HG02943 (cell line): ENCODE results near the gene IQGAP2.

Source experiments
- ATAC-seq: cut with Tn5 transposase; IDR thresholded peaks from one replicate; pipeline ENCODE4 v1.9.1; 2021; ENCODE audit warnings: mild to moderate bottlenecking, low read depth, moderate library complexity; ENCODE audit not compliant: unreplicated experiment

The IQGAP2 gene

DNA sequence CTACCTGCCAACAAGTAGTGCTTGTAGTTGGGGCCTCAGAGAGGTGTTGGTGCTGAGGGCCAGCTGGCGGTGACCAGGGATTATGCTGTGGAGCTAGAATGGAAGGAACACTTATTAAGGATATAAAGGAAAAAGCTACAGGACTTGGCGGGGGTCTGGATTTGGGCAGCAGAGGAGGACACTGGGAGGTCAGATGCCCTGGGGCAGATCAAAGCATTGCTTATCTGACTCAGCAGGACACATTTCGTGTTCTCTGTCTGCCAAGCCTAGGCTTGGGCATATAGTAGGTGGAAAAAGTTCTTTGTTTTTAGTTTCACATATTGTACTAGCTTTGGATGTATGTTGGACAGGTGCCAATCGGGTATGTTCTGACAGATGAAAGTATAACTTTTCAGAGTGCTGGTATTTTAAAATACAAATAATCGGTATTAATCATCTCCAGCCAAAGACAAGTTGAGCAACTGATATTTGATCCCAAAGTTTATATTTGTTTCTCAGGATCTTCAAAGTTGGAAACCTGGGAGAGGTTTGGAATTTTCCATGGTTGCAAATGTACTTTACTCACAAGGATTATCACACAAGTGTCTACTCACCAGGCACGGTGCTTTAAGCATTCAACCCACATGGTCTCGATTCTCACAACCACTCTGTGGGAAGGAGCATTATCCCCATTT, 69.4 kb downstream of the IQGAP2 start:
- ATAC-seq, result no peak

GRCh38 chr5:76473009-76473336, 69.9 kb downstream of the IQGAP2 start:
- no peak for ATAC-seq

DNA sequence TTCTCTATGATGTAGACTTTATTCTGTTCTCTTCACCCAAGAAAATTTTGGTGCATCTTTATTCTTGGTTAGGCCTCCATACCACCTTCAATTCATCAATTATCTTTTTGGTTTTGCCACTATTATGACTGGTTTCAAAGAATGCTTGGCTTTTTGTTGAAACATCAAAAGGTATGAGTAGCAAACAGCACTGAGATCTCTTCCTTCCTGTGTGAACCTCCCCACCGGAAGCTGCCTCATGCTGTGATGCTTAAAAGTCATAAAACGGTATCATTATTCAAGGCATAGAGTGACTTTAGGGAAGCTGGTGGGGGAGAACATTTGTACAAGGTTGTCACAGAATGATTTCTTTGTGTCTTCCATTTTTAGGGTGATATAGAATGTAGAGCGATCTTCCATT, 70.6 kb downstream of the IQGAP2 start:
- ATAC-seq, result no peak

DNA sequence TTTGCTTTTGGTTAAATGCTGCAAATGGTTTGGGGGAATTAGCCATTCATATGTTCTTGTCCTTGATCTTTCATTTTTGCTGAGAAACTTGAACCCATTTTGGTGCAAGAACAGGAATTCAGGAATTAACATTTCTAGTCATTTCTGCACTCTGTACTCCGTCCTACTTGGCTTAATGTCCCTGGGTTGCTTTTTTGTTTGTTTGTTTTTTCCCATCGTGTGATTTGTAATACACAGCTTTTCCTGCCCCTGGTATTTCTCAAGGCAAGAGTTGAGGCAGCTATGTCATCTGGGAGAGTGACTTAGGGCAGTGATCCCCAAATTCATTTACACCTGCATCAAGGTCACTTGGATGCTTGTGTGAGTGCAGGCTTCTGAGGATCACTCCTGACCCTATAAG, 71.3 kb downstream of the IQGAP2 start:
- no peak for ATAC-seq

- ATAC-seq, result no peak
Measured at GRCh38 chr5:76475385-76475784, 72.3 kb downstream of the IQGAP2 start.

- ATAC-seq, result no peak
Measured at GRCh38 chr5:76475936-76476335, 72.9 kb downstream of the IQGAP2 start.

DNA sequence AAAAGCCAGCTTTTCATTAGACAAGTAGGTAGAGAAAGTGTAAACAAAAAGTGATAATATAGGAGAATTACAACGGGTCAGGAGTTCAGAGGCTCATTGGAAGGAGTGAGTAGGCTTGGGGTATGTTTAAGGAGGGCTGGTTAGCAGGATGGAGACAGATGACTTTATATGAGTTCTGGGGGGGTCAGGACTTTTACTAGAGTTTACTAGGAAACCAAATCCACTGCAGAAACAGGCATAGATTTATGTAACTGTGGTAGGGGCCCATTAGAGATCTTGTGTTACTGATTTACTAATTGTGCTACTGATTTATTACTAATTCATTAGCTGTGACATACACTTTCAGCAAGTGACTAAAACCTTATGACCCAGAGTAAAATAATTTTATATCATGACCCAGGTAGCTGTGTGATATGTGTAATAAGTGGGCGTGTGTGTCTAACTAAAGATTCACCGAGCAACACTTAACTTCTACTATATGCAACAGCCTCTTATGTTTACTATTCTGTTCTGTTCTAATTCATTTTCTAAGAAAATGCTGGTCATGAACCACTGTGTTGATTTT, 73.5 kb downstream of the IQGAP2 start:
- ATAC-seq, result no peak

- no peak for ATAC-seq
Measured at GRCh38 chr5:76477061-76477460, 74.0 kb downstream of the IQGAP2 start.

GRCh38 chr5:76477571-76477970, 74.5 kb downstream of the IQGAP2 start:
- no peak for ATAC-seq

GRCh38 chr5:76479281-76479680, 76.2 kb downstream of the IQGAP2 start:
- ATAC-seq, result no peak

- no peak for ATAC-seq
Measured at GRCh38 chr5:76479973-76480667, 77.0 kb downstream of the IQGAP2 start.

DNA sequence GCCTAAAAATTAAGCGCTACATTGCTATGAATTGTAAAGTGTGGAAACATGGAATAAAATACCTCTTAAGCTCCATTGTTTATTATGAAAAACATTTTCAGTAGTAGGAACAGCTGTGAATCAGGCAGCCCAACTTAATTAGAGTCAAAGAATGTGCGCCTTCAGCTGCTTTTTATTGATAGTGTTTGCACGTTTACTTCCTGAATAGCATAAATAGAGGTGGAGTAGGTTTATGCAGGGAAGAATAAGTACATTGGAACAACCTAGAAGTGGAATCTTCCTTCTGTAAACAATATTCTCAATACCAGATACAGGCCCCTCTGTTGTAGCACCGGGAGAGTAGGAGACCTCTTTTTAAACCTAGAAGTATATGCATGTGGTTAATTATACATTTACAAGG, 79.9 kb downstream of the IQGAP2 start:
- no peak for ATAC-seq

- no peak for ATAC-seq
Measured at GRCh38 chr5:76483433-76483832, 80.3 kb downstream of the IQGAP2 start.

DNA sequence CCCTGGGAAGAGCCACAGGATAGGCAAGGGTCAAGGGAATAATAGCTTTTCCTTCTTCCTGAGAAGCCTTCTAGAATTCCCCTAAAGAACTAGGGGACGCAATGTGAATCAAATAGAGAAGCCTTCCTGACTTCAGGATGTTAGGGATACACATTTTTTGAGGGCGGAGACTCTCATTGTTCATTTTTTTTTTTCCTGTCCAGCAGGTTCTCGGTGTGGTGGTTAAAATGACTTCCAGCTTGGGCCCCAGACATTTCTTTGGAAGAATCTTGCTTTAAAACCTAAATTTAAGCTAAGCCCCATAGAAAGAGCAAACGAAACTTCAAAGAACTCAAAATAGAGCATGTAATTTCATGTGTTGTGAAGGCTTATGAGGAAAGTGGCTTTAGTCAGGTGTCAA, 80.8 kb downstream of the IQGAP2 start:
- no peak for ATAC-seq

DNA sequence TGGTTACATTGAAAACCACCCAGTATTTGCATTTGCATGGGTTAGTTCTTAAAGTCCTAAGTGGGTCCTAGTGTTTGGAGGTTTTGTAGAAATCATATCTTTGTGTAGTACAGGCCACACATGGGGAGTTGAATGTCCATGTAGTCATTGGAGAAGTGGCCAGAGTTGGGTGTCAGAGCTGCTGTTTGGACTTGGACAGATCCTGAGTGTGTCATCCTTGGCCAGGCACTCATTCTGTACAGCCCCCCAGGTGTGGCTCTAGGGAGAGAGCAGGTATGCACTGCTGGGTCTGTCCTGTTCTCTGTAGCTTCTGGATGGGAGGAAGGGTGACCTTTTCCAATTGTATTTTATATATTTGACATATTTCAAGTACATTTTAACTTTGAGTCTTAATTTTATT, 82.4 kb downstream of the IQGAP2 start:
- ATAC-seq, result no peak

DNA sequence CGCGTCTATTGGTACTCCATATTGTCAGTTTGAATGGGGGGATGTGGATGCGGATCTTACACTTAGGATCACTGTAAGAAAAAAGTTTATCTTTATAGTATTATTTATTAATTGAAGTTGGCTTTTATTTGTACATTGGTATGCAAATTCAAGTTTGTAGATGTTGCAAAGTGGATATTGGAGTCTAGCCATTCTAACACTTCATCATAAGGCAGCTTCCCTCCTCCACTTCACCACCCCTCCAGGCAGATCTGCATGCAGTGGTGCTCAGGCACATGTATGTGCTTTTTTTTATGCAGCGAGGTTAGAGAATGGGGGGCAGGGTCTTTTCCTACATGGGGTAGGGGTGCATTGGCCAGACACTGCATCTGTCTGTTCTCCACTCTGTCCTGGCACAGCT, 84.3 kb downstream of the IQGAP2 start:
- ATAC-seq, result no peak

- ATAC-seq, result no peak
Measured at GRCh38 chr5:76487821-76488220, 84.7 kb downstream of the IQGAP2 start.

- ATAC-seq, result no peak
Measured at GRCh38 chr5:76488969-76489368, 85.9 kb downstream of the IQGAP2 start.

DNA sequence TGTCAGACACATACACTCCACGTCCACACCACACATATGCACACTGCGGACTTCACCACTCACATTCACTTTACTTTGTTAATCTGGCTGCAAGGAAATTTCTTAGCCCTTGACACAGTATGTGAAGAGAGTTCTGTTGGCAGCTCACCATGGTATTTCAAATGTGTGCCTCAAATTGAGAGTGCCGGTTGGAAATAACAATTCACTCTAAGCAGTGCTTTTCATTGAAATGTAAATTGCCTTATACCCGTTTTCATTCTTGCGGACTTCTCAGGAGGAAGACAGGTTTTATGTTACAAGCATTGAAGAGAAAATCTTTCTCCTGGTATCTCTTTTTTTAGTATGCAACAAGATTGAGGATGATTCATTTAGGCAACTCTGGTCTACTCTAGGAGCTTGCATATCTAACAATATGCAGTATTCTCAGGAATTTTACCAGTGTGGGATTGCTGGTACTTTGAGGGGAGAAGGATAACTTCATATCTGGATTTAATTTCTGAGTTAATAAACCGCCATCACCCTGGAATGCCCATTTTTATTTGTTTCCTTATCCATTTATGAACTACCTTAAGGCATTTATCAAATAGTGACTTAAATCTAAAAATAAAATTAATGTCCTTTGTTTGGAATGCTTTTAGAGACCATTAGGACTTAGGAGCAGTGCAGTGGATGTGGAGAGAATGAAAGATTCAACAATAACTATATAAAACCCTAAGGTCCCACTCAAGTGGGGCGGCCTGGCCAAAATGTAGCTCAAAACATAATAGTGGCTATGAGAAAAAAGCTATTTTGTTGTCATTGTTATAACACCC, 87.0 kb downstream of the IQGAP2 start:
- no peak for ATAC-seq

DNA sequence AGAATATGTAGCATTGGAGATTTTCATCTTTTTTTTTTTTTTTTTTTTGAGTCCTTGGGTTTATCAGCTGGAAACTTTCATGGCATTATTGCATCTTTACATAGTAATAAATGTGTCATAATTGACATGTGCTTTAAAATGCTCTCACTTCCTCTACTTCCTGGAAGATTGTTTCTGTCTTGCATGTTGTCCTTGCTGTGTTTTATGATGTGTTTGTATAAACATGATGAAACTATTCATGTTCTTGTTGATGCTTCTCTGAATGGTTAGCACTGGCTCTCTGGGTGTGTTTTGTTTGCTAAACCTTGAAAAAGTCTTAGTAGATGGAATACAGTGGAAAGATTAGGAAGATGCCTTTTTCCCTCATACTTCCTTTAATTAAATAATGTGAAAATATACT, 87.9 kb downstream of the IQGAP2 start:
- ATAC-seq, result no peak

DNA sequence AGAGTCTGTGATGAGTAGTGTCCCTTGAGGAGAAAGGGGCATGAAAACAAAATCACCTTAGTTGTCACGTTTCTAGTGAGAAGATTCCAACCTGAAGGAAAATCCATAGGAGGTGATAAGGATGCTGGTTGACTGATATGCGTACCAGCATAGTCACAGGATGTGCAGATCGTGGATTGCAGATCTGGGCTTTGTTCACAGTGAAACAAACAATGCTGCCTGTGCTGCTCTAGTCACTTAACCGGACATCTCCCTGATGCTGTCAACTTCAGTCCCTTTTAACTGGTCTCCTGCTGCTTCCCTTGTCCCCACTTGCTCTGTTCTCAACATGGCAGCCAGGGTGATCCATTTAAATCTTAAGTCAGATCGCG, 89.7 kb downstream of the IQGAP2 start:
- no peak for ATAC-seq
